ENCODE measurements around the gene DLGAP4.
A peak's percentile ranks its signal among the peaks of the same experiment; 100 is the strongest.
"Not testable (repeated sequence)": the region's sequence is repeated elsewhere in the genome, so short reads cannot be mapped to it uniquely, and the experiment has no call there.

The DLGAP4 gene

GRCh38 chr20:36461600-36462439 lies 155.7 kb downstream of the DLGAP4 start:
- peak; percentile 42 to 54 for DNase-seq

GRCh38 chr20:36462440-36463211 lies 156.5 kb downstream of the DLGAP4 start:
- DNase-seq: peak in 1 of 2 experiments; percentile 17

GRCh38 chr20:36463212-36464061 lies 157.3 kb downstream of the DLGAP4 start:
- DNase-seq: no peak

- DNase-seq: no peak
Observed at GRCh38 chr20:36465109-36466080, 159.3 kb downstream of the DLGAP4 start.

GRCh38 chr20:36466089-36466488 lies 159.9 kb downstream of the DLGAP4 start:
- no peak for DNase-seq

GRCh38 chr20:36467076-36467999 lies 161.2 kb downstream of the DLGAP4 start:
- no peak for DNase-seq

GRCh38 chr20:36468149-36469000 lies 162.2 kb downstream of the DLGAP4 start:
- DNase-seq: no peak

GRCh38 chr20:36469973-36470372 lies 163.8 kb downstream of the DLGAP4 start:
- no peak for DNase-seq

GRCh38 chr20:36471885-36472636 lies 165.9 kb downstream of the DLGAP4 start:
- DNase-seq: no peak

GRCh38 chr20:36472637-36473090 lies 166.5 kb downstream of the DLGAP4 start:
- no peak for DNase-seq

- DNase-seq: no peak
Observed at GRCh38 chr20:36473164-36473563, 167.0 kb downstream of the DLGAP4 start.

- DNase-seq: no peak
Observed at GRCh38 chr20:36474563-36474962, 168.4 kb downstream of the DLGAP4 start.

GRCh38 chr20:36475054-36475453 lies 168.9 kb downstream of the DLGAP4 start:
- DNase-seq: not testable (repeated sequence)

GRCh38 chr20:36477475-36477874 lies 171.3 kb downstream of the DLGAP4 start:
- DNase-seq: no peak

- no peak for DNase-seq
Observed at GRCh38 chr20:36478137-36478905, 172.2 kb downstream of the DLGAP4 start.

GRCh38 chr20:36479938-36480337 lies 173.8 kb downstream of the DLGAP4 start:
- DNase-seq: no peak

- no peak for DNase-seq
Observed at GRCh38 chr20:36480456-36481048, 174.4 kb downstream of the DLGAP4 start.
